IPS-15b (cell line): Measurements from ENCODE around the gene KIAA1958.

Experiments used
- H3K27me3 ChIP-seq: one replicate; pipeline ENCODE4 v1.6.1; 2013; ENCODE audit warnings: low read length; ENCODE audit not compliant: control insufficient read depth, insufficient read depth
- H3K36me3 ChIP-seq: one replicate; pipeline ENCODE4 v1.6.1; 2013; ENCODE audit warnings: low read length; ENCODE audit not compliant: control insufficient read depth, insufficient read depth
- H3K4me1 ChIP-seq: one replicate; pipeline ENCODE4 v1.6.1; 2013; ENCODE audit warnings: mild to moderate bottlenecking, low read length; ENCODE audit not compliant: control insufficient read depth, insufficient read depth
- H3K4me3 ChIP-seq: one replicate; pipeline ENCODE4 v1.5.1; 2013; ENCODE audit warnings: low read depth, low read length
- H3K9ac ChIP-seq: one replicate; pipeline ENCODE4 v1.6.1; 2013; ENCODE audit warnings: low read depth, mild to moderate bottlenecking, low read length
- H3K9me3 ChIP-seq: one replicate; pipeline ENCODE4 v1.6.1; 2013; ENCODE audit warnings: mild to moderate bottlenecking, low read length; ENCODE audit not compliant: control insufficient read depth, insufficient read depth

The KIAA1958 gene, protein sequence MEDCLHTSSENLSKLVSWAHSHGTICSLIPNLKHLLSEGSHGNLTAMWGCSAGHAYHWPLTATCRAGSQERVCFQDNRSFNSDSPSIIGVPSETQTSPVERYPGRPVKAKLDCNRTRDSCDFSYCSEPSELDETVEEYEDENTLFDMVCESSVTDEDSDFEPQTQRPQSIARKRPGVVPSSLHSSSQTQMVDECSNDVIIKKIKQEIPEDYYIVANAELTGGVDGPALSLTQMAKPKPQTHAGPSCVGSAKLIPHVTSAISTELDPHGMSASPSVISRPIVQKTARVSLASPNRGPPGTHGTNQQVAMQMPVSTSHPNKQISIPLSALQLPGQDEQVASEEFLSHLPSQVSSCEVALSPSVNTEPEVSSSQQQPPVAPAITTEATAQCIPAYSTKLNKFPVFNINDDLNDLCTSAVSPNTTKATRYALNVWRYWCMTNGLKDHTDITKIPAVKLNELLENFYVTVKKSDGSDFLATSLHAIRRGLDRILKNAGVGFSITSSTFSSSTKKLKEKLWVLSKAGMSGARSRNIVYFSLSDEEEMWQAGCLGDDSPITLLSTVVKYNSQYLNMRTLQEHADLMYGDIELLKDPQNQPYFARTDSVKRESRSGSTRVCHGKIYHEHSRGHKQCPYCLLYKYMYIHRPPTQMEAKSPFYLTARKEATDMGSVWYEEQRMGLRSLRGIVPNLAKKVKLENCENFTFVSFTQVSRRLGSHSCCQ

DNA sequence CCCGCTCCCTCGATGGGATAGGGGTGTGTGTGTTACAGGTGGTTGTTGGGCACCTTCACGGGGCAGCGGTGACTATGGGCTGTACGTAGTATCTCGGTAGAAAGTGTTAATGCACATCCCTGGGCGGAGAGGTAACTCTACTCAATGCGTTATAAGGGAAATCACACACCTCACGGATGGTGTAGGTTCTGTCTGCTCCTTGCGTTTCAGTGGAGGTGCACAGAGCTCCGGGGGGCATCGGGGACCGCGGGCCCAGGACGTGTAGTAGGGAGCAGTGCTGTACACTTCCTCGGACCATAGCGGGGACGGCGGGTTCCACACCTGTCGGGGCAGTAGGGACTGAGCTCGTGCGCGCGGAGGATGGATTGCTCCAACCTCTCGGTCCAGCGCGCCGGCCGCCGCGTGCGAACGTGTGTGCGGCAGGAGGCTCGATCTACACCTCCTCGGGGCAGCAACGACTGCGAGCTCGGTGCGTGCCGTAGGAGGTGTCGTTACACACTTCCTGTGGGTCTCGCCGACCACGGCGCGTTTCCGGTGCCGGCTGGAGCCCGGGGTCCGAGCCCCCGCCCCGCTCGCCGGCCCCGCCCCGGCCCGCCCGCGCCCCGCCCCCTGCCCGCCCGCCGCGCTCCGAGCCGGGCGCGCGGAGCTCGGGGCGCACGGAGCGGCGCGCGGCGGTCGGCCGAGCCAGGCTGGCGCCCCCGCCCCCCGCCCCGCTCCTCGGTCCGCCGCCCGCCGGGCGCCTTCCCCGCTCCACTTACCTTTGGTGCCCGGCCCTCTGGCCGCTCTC lies at the start of gene KIAA1958:
TSS of gene KIAA1958 (plus strand) at position 607 of the 787 bp plus-strand sequence. CDS start 87,254 bp downstream, outside the sequence.
- no peaks in the 10 kb centered on the region for H3K27me3 ChIP-seq

DNA sequence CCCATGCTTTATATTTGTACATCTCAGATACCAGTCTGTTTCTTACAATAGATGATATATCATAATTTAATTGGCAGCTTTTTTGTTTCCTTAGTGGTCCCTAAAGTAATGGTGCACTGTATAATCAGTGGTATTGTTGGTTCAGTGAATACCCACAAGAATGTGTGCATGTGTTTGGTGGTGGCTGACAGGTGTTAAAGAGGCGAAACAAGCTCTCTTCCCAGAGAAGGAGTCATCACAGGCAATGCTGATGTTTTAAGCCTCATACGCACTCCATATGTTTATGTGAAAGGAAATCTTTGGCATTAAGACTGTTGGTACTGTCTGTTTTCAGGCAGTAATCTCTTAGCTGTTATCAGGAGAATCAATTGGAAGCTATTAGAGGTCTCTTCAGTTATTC lies 49.2 kb upstream of the KIAA1958 start:
- no peak overlapping the region for H3K4me3 ChIP-seq
- H3K4me1 ChIP-seq = no peaks in the 10 kb centered on the region
- H3K36me3 ChIP-seq = no peaks in the 10 kb centered on the region
- no peaks in the 10 kb centered on the region for H3K27me3 ChIP-seq
- H3K9ac ChIP-seq = no peak overlapping the region
- no peaks in the 10 kb centered on the region for H3K9me3 ChIP-seq

More for the DNA sequence above, at the start of gene KIAA1958:
- H3K4me3 ChIP-seq = peak within 1 kb of the TSS; percentile 76
- peaks cover 25% of the 10 kb centered on the region for H3K4me1 ChIP-seq
- peak within 1 kb of the TSS; percentile 74 for H3K9ac ChIP-seq
- H3K36me3 ChIP-seq = no peaks in the 10 kb centered on the region
- H3K9me3 ChIP-seq = no peaks in the 10 kb centered on the region

DNA sequence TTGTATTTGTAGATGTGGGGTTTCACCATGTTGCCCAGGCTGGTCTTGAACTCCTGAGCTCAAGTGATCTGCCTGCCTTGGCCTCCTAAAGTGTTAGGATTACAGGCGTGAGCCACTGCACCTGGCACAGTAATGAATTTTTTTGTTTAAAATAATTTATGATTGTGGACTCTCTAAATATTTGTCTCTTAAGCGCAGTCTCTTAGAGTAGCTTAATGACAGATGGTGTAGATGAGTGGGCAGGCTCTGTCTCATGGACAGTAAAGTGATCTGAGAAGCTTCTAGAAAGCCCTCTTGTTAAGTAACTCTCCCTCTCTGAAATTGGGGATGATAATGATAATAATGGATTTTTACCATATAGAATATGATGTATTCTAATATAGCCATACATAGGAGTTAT lies 47.5 kb upstream of the KIAA1958 start:
- Histone ChIP-seq H3K4me1 (no peaks in the 10 kb centered on the region), H3K27me3 (no peaks in the 10 kb centered on the region), H3K36me3 (no peaks in the 10 kb centered on the region), H3K4me3 (no peak overlapping the region), H3K9me3 (no peaks in the 10 kb centered on the region), H3K9ac (no peak overlapping the region)

DNA sequence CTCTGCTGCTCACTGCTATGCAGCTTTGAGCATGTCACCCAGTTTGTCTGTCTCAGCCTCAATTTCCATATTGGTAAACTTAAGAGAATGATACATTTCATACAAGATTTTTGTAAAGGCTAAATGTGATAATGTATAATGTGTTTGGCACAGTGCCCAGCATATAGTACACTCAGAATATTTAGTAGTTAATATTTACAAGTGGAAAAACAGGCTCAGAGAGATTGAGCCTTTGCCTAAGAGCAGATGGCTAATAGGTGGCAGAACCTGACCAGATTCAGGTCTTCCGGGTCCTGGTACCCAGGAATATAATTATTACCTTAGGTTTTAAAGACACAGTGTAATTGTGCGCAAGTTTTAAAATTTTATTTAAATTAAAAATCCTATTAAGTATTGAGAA lies 46.8 kb upstream of the KIAA1958 start:
- H3K9me3 ChIP-seq = no peaks in the 10 kb centered on the region
- no peaks in the 10 kb centered on the region for H3K36me3 ChIP-seq
- H3K4me3 ChIP-seq = no peak overlapping the region
- no peaks in the 10 kb centered on the region for H3K4me1 ChIP-seq
- H3K27me3 ChIP-seq = no peaks in the 10 kb centered on the region
- H3K9ac ChIP-seq = no peak overlapping the region

DNA sequence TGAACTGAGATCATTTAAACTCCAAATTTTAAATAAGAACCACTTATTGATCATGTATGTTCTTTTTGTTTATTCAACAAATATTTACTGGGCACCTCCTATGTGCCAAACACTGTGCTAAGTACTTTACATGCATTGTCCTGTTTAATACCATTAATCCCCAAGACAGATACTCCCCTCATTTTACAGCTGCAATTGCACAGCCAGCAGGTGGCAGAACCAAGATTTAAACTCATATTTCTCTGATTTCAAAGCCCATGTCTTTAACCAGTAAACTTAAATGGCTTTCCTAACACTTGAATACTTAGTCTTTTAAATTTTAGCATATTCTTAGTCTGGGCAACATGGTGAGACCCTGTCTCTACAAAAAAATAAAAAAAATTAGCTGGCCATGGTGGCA lies 43.4 kb upstream of the KIAA1958 start:
- H3K4me1 ChIP-seq = no peaks in the 10 kb centered on the region
- no peaks in the 10 kb centered on the region for H3K27me3 ChIP-seq
- no peak overlapping the region for H3K9ac ChIP-seq
- no peaks in the 10 kb centered on the region for H3K9me3 ChIP-seq
- no peak overlapping the region for H3K4me3 ChIP-seq
- H3K36me3 ChIP-seq = no peaks in the 10 kb centered on the region

DNA sequence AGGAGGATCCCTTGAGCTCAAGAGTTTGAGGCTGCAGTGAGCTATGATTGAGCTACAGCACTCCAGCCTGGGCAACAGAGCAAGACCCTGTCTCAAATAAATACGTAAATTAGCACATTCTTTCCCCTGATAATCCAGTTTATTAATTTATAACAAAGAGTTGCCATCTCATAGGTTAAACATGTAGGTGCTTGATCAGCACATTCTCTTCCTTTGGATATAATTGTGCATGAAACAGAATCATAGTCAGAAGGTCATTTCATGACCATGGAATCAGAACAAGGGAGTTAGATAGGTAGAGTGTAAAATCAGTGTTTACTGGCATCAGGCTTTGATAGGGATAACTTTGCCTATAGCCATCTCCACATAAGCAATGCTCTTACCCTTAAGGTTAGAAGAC lies 43.0 kb upstream of the KIAA1958 start:
- Histone ChIP-seq H3K27me3 (no peaks in the 10 kb centered on the region), H3K9me3 (no peaks in the 10 kb centered on the region), H3K9ac (no peak overlapping the region), H3K36me3 (no peaks in the 10 kb centered on the region), H3K4me1 (no peaks in the 10 kb centered on the region), H3K4me3 (no peak overlapping the region)

DNA sequence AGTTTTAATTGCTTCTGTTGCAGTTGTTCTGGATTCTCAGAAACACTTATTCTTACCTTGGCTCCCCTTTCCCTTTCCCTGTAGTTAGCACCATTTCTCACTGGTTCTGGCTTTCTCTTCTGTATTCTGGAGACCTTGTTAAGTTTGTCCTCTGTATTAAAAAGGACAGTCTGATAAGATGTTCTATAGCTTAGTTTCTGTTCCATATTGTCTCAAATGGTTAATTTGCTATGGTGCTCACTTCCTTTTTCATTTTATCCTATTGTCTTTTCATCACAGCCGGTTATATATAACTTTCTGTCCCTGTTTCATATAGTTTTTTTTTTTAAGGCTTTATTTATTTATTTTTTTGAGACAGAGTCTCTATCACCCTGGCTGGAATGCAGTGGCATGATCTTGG lies 41.4 kb upstream of the KIAA1958 start:
- Histone ChIP-seq H3K4me3 (no peak overlapping the region), H3K9me3 (no peaks in the 10 kb centered on the region), H3K36me3 (no peaks in the 10 kb centered on the region), H3K27me3 (no peaks in the 10 kb centered on the region), H3K4me1 (no peaks in the 10 kb centered on the region), H3K9ac (no peak overlapping the region)

DNA sequence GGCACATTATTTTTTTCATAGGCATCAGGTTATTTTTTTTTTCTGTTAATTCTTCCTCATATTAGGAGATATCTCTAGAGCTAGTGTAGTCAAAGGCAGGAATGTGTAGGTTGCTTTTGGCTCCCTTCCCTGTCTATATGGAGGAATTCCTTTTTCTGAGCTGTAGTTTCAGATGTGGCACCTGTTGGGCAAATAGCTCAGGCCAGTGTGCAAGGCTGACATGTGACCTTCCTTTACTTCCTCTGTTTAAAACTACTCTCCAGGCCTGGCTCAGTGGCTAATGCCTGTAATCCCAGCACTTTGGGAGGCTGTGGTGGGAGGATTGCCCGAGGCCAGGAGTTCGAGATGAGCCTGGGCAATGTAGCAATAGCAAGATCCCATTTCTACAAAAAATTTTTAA lies 40.5 kb upstream of the KIAA1958 start:
- Histone ChIP-seq H3K9me3 (no peaks in the 10 kb centered on the region), H3K4me3 (no peak overlapping the region), H3K27me3 (no peaks in the 10 kb centered on the region), H3K9ac (no peak overlapping the region), H3K36me3 (no peaks in the 10 kb centered on the region), H3K4me1 (no peaks in the 10 kb centered on the region)

DNA sequence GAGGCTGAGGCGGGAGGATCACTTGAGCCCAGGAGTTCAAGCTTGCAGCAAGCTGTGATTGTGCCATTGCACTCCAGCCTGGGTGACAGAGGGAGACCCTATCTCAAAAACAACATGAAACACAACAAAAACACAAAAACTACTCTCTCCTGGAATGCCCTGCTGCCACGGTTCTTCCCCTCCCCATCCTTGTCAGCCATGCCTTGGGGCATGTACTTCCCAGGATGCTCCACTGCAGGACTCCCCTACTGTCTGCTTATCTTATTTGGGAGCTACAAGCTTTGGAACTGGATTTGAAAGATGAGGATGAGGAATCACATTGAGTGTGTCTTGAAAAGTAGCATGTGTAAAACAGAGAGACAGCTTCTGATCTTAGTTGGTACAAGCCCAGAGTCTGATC lies 40.1 kb upstream of the KIAA1958 start:
- Histone ChIP-seq H3K27me3 (no peaks in the 10 kb centered on the region), H3K9me3 (no peaks in the 10 kb centered on the region), H3K4me1 (no peaks in the 10 kb centered on the region), H3K9ac (no peak overlapping the region), H3K4me3 (no peak overlapping the region), H3K36me3 (no peaks in the 10 kb centered on the region)

DNA sequence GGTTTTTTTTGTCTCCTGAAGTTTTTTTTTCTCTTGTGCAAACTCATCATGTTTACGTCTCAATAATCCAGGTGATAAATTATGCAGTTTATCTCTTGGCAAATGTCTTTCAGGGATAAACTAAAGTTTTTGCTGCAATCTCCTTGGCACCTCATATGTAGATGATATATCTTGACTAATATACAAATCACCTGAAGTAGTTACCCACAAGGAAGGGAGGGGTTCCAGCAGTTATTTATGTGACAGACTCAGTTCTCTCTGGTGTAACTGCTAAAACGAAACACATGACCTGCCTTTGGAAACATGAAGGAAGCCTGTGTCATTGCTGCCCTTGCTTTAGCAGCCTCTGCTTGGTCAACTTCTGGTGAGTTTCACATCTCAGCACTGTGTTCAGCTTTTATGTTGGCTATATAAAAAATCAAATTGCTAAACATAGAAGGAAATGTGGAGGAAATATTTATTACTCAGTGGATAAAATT lies 39.3 kb upstream of the KIAA1958 start:
- Histone ChIP-seq H3K9ac (no peak overlapping the region), H3K4me1 (no peaks in the 10 kb centered on the region)

DNA sequence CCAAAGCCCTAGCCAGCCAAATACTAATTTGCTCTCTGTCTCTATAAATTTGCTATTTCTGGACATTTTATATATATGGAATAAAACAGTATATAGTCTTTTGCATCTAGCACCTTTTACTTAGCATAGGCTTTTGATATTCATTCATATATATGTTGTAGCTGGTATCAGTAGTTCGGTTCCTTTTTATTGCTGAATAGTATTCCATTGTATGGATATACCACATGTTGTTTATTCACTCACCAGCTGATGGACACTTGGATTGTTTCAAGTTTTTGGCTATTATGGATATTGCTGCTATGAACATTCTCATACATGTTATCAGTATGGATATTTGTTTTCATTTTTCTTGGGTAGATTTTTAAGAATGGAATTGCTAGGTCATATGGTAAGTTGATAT lies 23.8 kb upstream of the KIAA1958 start:
- Histone ChIP-seq H3K27me3 (no peaks in the 10 kb centered on the region), H3K4me1 (no peaks in the 10 kb centered on the region), H3K9me3 (no peaks in the 10 kb centered on the region), H3K4me3 (no peak overlapping the region), H3K36me3 (no peaks in the 10 kb centered on the region), H3K9ac (no peak overlapping the region)

More for the DNA sequence above, 39.3 kb upstream of the KIAA1958 start:
- no peaks in the 10 kb centered on the region for H3K36me3 ChIP-seq
- H3K27me3 ChIP-seq = no peaks in the 10 kb centered on the region
- no peaks in the 10 kb centered on the region for H3K9me3 ChIP-seq
- no peak overlapping the region for H3K4me3 ChIP-seq
